MM.1S (cell line): ENCODE data around the gene SFMBT1.
A peak's percentile ranks its signal among the peaks of the same experiment; 100 is the strongest.
"Not testable (repeated sequence)": the region's sequence is repeated elsewhere in the genome, so short reads cannot be mapped to it uniquely, and the experiment has no call there.

ENCODE experiments used
- DNase-seq: peaks from one replicate; pipeline ENCODE4 v3.0.0-alpha.2; 2015
- H2AFZ ChIP-seq: fragments of 300-600 bp; sonication (generic); 2 replicates; pipeline ENCODE4 v1.6.0; 2016; ENCODE audit warnings: antibody characterized with exemption, low read length
- H3F3A ChIP-seq: fragments of 300-600 bp; sonication (generic); 2 replicates; pipeline ENCODE4 v1.6.1; 2016; ENCODE audit warnings: mild to moderate bottlenecking, antibody characterized with exemption, low read length, moderate library complexity, mixed read lengths; ENCODE audit not compliant: insufficient read depth
- H3K27ac ChIP-seq: fragments of 300-600 bp; sonication (generic); 2 replicates; pipeline ENCODE4 v1.5.1; 2016; ENCODE audit warnings: mild to moderate bottlenecking, low read length
- H3K27me3 ChIP-seq: fragments of 300-600 bp; sonication (generic); replicated peaks from 2 replicates; pipeline ENCODE4 v1.6.0; 2016; ENCODE audit warnings: low read length; ENCODE audit not compliant: insufficient read depth
- H3K36me3 ChIP-seq: fragments of 300-600 bp; sonication (generic); replicated peaks from 2 replicates; pipeline ENCODE4 v1.6.1; 2016; ENCODE audit warnings: mild to moderate bottlenecking, low read length, mixed read lengths; ENCODE audit not compliant: insufficient read depth
- H3K4me1 ChIP-seq: fragments of 300-600 bp; sonication (generic); 2 replicates; pipeline ENCODE4 v1.6.1; 2016; ENCODE audit warnings: low read length, mixed read lengths
- H3K4me2 ChIP-seq: fragments of 300-600 bp; sonication (generic); 2 replicates; pipeline ENCODE4 v1.6.0; 2016; ENCODE audit warnings: low read depth, low read length
- H3K4me3 ChIP-seq: fragments of 300-600 bp; sonication (generic); 2 replicates; pipeline ENCODE4 v1.5.1; 2016; ENCODE audit warnings: low read length, mixed read lengths
- H3K79me2 ChIP-seq: fragments of 300-600 bp; sonication (generic); 2 replicates; pipeline ENCODE4 v1.6.1; 2016; ENCODE audit warnings: mixed run types, low read length, mixed read lengths
- H3K9ac ChIP-seq: fragments of 300-600 bp; sonication (generic); 2 replicates; pipeline ENCODE4 v1.6.1; 2016; ENCODE audit warnings: low read length, mixed read lengths
- H3K9me2 ChIP-seq: fragments of 300-600 bp; sonication (generic); replicated peaks from 2 replicates; pipeline ENCODE4 v1.6.1; 2016; ENCODE audit warnings: mild to moderate bottlenecking, low read length, mixed read lengths; ENCODE audit not compliant: insufficient read depth
- H3K9me3 ChIP-seq: fragments of 300-600 bp; sonication (generic); replicated peaks from 2 replicates; pipeline ENCODE4 v1.6.1; 2016; ENCODE audit warnings: mild to moderate bottlenecking, low read length, mixed read lengths; ENCODE audit not compliant: insufficient read depth
- H4K20me1 ChIP-seq: fragments of 300-600 bp; sonication (generic); 2 replicates; pipeline ENCODE4 v1.6.1; 2016; ENCODE audit warnings: mild to moderate bottlenecking, low read length, moderate library complexity, mixed read lengths; ENCODE audit not compliant: insufficient read depth
- CTCF ChIP-seq: fragments of 300-600 bp; sonication (generic); IDR thresholded peaks from 2 replicates; pipeline ENCODE4 v1.5.1; 2016; ENCODE audit warnings: antibody characterized with exemption, low read length, mixed read lengths
- EZH2 ChIP-seq: fragments of 300-600 bp; sonication (generic); optimal IDR thresholded peaks from 2 replicates; pipeline ENCODE3; 2017; ENCODE audit warnings: low read depth, mild to moderate bottlenecking, antibody characterized with exemption, low read length, mixed read lengths
- EZH2phosphoT487 ChIP-seq: fragments of 300-600 bp; sonication (generic); IDR thresholded peaks from 2 replicates; pipeline ENCODE4 v1.6.1; 2018; ENCODE audit warnings: antibody characterized with exemption, low read length

The SFMBT1 gene

DNA sequence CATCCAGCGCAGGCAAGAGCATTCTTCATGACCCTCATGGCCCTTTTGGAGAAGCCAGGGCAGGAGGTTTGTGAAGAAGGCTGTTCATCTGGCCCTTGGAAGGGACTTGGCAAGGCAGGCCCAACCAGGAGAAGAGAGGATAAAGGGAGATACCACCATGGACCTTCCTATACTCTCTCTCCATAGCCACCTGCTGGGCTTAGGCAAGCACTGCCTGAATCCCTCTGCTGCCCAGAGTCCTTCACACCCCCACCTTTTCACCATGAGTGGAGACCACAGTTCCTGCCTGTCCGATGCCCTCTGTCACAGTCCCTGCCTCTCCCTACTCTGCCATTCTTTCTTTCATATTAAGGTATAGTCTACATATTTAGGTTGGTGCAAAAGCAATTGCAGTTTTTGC lies 10.6 kb upstream of the SFMBT1 start:
- Histone ChIP-seq H4K20me1 (no peaks in the 10 kb centered on the region), H3K27me3 (no peaks in the 10 kb centered on the region), H3K4me1 (no peaks in the 10 kb centered on the region), H3K27ac (no peak overlapping the region), H3K4me2 (no peak overlapping the region), H3K79me2 (no peaks in the 10 kb centered on the region), H2AFZ (no peak overlapping the region), H3K36me3 (no peaks in the 10 kb centered on the region), H3K9me3 (no peaks in the 10 kb centered on the region), H3F3A (no peaks in the 10 kb centered on the region), H3K4me3 (no peak overlapping the region), H3K9ac (no peak overlapping the region), H3K9me2 (no peaks in the 10 kb centered on the region)
- TF ChIP-seq EZH2phosphoT487 (no peak), CTCF (peak; percentile 16; the same call in 1 of the 2 replicates)
- DNase-seq, result no peak

GRCh38 chr3:53054233-53054632 lies 8.4 kb upstream of the SFMBT1 start:
- H3K9me3 ChIP-seq, H4K20me1 ChIP-seq, H3K36me3 ChIP-seq, H2AFZ ChIP-seq, H3K9me2 ChIP-seq, H3K27ac ChIP-seq, H3F3A ChIP-seq, DNase-seq, H3K79me2 ChIP-seq, H3K4me1 ChIP-seq, H3K9ac ChIP-seq, H3K4me3 ChIP-seq, H3K27me3 ChIP-seq, H3K4me2 ChIP-seq: not testable (repeated sequence)

DNA sequence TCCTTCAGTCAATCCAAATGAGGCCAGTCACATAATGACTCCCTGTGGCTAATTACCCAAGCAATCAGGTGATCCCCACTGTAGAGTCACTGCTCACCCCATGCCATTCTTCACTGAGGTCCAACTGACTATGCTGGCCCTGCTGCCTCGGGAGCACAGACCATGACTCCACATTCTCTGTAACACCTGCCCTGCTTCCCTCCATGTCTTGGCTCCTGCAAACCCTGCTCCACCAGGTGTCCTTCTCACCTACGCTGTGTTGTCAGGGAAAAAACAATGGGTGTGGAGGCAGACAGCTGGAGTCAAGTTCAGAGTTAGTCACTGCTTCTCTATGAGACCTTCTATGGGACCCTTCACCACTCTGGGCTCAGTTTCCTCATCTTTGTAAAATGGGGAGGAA lies 6.1 kb upstream of the SFMBT1 start:
- Histone ChIP-seq H2AFZ (no peak overlapping the region), H3K4me3 (no peak overlapping the region), H3F3A (peaks cover 9% of the 10 kb centered on the region), H3K27ac (no peak overlapping the region), H3K9me3 (no peaks in the 10 kb centered on the region), H3K9ac (no peak overlapping the region), H3K27me3 (no peaks in the 10 kb centered on the region; the same call in 1 of the 2 replicates), H3K36me3 (no peaks in the 10 kb centered on the region), H3K4me1 (peaks cover 5% of the 10 kb centered on the region), H3K4me2 (no peak overlapping the region), H3K79me2 (no peaks in the 10 kb centered on the region), H3K9me2 (no peaks in the 10 kb centered on the region), H4K20me1 (no peaks in the 10 kb centered on the region)
- DNase-seq, result no peak
- no peak for TF ChIP-seq CTCF
- TF ChIP-seq EZH2phosphoT487, result no peak
- TF ChIP-seq EZH2, result no peak

DNA sequence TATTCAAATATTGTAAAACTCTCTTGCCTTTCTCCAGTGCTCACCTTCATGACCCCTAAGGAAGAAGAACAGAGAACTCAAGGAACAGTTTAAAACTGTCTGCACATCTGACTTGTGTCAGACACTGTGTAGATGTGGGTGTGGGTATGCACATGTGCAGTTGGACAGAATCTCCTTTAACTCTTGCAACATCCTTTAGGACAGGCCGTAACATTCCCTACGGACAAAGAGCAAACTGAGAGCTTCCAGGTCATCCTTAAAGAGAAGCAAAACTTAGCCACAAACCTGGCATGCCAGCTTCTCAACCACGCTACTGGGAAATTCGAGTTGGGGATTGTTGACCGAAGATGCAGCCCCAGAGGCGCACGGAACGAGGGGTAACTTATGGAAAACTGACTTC lies 4.1 kb upstream of the SFMBT1 start:
- no peak for DNase-seq
- Histone ChIP-seq H3K4me2 (no peak overlapping the region), H3K9ac (no peak overlapping the region), H3K4me3 (no peak overlapping the region), H4K20me1 (no peaks in the 10 kb centered on the region), H3K27ac (no peak overlapping the region), H2AFZ (no peak overlapping the region), H3K27me3 (no peaks in the 10 kb centered on the region; the same call in 1 of the 2 replicates), H3K36me3 (no peaks in the 10 kb centered on the region), H3K4me1 (peaks cover 7% of the 10 kb centered on the region), H3K9me2 (no peaks in the 10 kb centered on the region), H3F3A (peaks cover 16% of the 10 kb centered on the region), H3K9me3 (no peaks in the 10 kb centered on the region), H3K79me2 (no peaks in the 10 kb centered on the region)
- TF ChIP-seq CTCF, result no peak
- no peak for TF ChIP-seq EZH2phosphoT487
- TF ChIP-seq EZH2, result no peak
